ENCODE data around the gene AGER. TPM values are rescaled to one million over a fixed set of nuclear protein-coding genes. Genes with fewer than 3 reads are reported as not detected.

AGER gene
- total RNA-seq, 4 donors from 2014 or later = 0.59 to 1.7 (median 1.4) TPM

DNA sequence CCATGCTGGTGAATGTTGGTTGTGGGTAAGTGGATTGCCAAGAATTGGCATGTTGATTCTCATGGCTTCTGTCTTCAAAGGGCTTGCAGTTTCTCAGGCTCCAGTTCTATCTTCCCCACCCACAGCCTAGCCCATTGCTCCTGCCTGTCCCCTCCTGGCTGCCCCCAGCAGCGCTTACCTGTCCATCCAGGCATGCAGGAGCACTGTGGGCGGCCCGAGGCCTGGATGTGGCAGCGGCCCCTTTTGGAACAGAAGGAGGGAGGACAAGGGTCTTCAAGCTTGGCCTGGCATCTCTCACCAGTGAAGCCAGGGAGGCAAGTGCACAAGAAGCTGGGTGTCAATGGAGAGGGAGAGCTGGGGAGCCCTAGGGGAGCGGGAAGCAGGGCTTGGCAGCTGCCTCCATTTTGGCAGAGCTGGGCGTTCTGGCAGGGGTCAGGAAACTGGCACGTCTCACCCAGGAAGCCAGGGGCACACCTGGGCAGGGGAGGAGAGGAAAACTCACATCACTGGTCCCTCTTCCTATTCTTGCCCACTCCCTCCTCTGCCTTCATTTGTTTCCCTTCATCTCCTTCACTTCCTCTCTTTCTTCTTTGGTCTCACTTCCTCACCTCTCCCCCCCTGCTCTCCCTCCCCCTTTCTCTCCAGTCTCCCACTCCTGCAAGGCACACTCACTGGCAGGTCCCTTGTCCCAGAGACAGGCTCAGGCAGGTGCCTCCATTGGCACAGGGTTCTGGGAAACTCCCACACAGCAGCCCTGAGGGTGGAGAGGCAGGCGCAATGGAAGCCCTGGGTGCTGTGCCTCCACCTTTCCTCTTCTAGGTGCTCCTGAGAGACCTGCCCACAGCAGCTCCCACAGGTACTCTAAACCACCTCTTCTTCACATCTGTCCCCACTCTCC, 38.5 kb upstream of the AGER start:
- peak overlapping the region; percentile 1 to 55 (median 24) for H3K4me3 ChIP-seq
- 33 to 36% methylated on average over 4 to 5 of the region's 8 CpGs for WGBS, 2 donors
- H3K4me1 ChIP-seq = peaks cover 5 to 25% (median 6%) of the 10 kb centered on the region in 3 donors
- H3K27ac ChIP-seq = peak overlapping the region; percentile 24 to 73 (median 66)
- TF ChIP-seq, protein P1, sequence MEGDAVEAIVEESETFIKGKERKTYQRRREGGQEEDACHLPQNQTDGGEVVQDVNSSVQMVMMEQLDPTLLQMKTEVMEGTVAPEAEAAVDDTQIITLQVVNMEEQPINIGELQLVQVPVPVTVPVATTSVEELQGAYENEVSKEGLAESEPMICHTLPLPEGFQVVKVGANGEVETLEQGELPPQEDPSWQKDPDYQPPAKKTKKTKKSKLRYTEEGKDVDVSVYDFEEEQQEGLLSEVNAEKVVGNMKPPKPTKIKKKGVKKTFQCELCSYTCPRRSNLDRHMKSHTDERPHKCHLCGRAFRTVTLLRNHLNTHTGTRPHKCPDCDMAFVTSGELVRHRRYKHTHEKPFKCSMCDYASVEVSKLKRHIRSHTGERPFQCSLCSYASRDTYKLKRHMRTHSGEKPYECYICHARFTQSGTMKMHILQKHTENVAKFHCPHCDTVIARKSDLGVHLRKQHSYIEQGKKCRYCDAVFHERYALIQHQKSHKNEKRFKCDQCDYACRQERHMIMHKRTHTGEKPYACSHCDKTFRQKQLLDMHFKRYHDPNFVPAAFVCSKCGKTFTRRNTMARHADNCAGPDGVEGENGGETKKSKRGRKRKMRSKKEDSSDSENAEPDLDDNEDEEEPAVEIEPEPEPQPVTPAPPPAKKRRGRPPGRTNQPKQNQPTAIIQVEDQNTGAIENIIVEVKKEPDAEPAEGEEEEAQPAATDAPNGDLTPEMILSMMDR (IDR thresholded peaks at IDR 0.05) = no peak
- TF ChIP-seq POLR2A (IDR thresholded peaks at IDR 0.05) = no peak
- no peaks in the 10 kb centered on the region for H3K27me3 ChIP-seq
- DNase-seq = no peak
- intact Hi-C loops (cut with DNase I) = no loop called here
- no peaks in the 10 kb centered on the region for H3K36me3 ChIP-seq
- H3K9me3 ChIP-seq = no peaks in the 10 kb centered on the region

DNA sequence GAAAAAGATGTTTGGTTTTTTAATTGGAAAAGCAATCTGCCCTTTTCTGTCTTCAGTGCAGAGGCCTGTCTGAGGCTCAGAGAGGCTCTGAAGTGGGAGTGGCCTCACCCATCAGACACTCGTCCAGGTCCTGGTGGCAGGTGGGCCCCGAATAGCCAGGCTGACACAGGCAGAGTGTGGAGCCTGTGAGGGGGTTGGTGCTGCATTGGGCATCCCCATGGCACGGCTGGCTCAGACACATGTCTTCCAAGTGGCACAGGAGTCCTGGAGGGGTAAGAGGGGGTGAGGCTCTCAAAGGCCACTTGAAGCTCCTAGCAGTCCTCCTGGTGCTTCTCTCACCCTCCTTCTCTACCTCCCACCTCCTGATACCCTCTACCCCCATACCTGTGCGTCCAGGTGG, 36.0 kb upstream of the AGER start:
- H3K9me3 ChIP-seq = no peaks in the 10 kb centered on the region
- intact Hi-C loops (cut with DNase I) = no loop called here
- H3K4me3 ChIP-seq = no peak overlapping the region
- no peaks in the 10 kb centered on the region for H3K27me3 ChIP-seq
- peaks cover 5 to 25% (median 6%) of the 10 kb centered on the region in 3 donors for H3K4me1 ChIP-seq
- no peak overlapping the region for H3K27ac ChIP-seq
- TF ChIP-seq, protein P1 (IDR thresholded peaks at IDR 0.05) = no peak
- no peak for TF ChIP-seq POLR2A (IDR thresholded peaks at IDR 0.05)
- DNase-seq = no peak
- 50 to 82% methylated on average over 3 of the region's 4 CpGs for WGBS, 2 donors
- H3K36me3 ChIP-seq = no peaks in the 10 kb centered on the region

DNA sequence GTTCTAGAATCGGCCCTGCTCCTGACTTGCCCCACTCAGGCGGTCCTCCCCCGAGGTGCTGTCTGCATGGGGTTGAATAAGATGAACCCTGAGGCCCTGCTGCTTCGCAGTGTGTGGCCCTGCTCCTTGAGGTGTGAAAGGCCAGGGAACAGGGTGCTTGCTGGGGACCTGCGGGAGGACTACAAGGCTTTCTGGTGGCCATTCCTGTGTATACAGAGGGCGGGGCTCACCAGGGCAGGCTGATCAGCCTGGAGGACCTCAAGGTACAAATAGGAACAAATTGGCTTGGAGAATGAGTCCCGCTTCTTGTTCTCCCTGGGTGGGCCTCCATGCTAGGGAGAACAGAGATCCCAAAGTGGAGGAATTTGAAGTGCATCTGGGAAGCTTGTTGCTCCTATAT, 34.1 kb upstream of the AGER start:
- TF ChIP-seq, protein P1 (IDR thresholded peaks at IDR 0.05) = no peak
- TF ChIP-seq POLR2A (IDR thresholded peaks at IDR 0.05) = no peak
- Histone ChIP-seq H3K4me1 (peaks cover 5 to 15% (median 6%) of the 10 kb centered on the region in 3 donors), H3K9me3 (no peaks in the 10 kb centered on the region), H3K27me3 (no peaks in the 10 kb centered on the region), H3K27ac (no peak overlapping the region), H3K4me3 (no peak overlapping the region), H3K36me3 (no peaks in the 10 kb centered on the region)
- intact Hi-C loops (cut with DNase I) = no loop called here
- no peak for DNase-seq
- 90 to 96% methylated on average over 2 to 5 of the region's 7 CpGs for WGBS, 2 donors

DNA sequence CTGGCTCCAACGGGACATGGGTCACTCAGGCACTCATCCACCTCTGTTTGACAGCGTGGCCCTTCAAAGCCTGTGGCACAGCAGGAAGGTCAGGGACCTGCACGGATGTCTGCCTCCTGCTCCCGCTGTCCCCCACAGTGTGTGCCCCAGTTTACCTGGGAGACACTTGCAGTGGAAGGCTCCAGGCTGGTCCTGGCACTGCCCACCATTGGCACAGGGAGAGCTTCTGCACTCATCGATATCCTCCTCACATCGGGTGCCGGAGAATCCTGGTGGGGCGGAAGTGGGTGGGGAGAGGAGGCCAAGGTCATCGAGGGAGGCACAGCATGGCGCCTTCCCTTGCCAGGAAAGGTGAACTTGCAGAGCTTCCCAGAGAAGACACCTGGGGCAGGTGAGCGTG, 32.9 kb upstream of the AGER start:
- intact Hi-C loops (cut with DNase I) = no loop called here
- Histone ChIP-seq H3K27ac (no peak overlapping the region), H3K4me1 (peaks cover 0 to 3% (median 0%) of the 10 kb centered on the region in 3 donors), H3K36me3 (no peaks in the 10 kb centered on the region), H3K4me3 (no peak overlapping the region), H3K9me3 (no peaks in the 10 kb centered on the region), H3K27me3 (no peaks in the 10 kb centered on the region)
- TF ChIP-seq, protein P1 (IDR thresholded peaks at IDR 0.05) = no peak
- no peak for TF ChIP-seq POLR2A (IDR thresholded peaks at IDR 0.05)
- DNase-seq = no peak
- 81 to 90% methylated on average over 5 to 7 of the region's 11 CpGs for WGBS, 2 donors

DNA sequence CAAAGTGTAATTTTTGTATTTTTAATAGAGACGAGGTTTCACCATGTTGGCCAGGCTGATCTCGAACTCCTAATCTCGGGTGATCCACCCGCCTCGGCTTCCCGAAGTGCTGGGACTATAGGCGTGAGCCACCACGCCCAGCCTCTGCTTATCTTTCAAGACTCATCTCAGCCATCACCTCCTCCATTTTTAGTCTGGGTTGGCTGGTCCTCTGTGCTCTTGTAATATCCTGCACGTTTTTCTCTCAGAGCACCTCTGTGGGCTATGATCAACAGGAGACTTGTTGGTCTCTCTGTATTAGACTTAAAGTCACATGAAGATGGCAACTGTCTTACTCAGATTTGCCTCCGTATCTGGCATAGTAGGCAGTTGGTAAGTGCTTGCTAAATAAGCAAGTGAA, 32.2 kb upstream of the AGER start:
- TF ChIP-seq, protein P1 (IDR thresholded peaks at IDR 0.05) = no peak
- TF ChIP-seq POLR2A (IDR thresholded peaks at IDR 0.05) = no peak
- intact Hi-C loops (cut with DNase I) = no loop called here

More for the DNA sequence above, 32.2 kb upstream of the AGER start:
- DNase-seq = no peak
- Histone ChIP-seq H3K27me3 (no peaks in the 10 kb centered on the region), H3K36me3 (no peaks in the 10 kb centered on the region), H3K4me3 (no peak overlapping the region), H3K9me3 (no peaks in the 10 kb centered on the region), H3K27ac (no peak overlapping the region), H3K4me1 (no peaks in the 10 kb centered on the region)
- WGBS, 2 donors = 66 to 86% methylated on average over 4 to 9 of the region's 10 CpGs
